LHCN-M2 (cell line): ENCODE results near the gene DNAH9. TPM values are rescaled to one million over a fixed set of nuclear protein-coding genes. Genes with fewer than 3 reads are reported as not detected.
"Not testable (repeated sequence)": the region's sequence is repeated elsewhere in the genome, so short reads cannot be mapped to it uniquely, and the experiment has no call there.

Source experiments
- DNase-seq: peaks from one replicate; pipeline ENCODE4 v3.0.0-alpha.2; 2012; ENCODE audit warnings: low read depth
- total RNA-seq: library from RNA; depleted of rRNA; stranded (reverse); fragments of >200 nt; gene quantifications from 2 replicates; pipeline ENCODE4 v1.2.3, GENCODE V29; 2014

Gene DNAH9
- total RNA-seq, 1 experiment from 2014 or later: 0.06 TPM

DNA sequence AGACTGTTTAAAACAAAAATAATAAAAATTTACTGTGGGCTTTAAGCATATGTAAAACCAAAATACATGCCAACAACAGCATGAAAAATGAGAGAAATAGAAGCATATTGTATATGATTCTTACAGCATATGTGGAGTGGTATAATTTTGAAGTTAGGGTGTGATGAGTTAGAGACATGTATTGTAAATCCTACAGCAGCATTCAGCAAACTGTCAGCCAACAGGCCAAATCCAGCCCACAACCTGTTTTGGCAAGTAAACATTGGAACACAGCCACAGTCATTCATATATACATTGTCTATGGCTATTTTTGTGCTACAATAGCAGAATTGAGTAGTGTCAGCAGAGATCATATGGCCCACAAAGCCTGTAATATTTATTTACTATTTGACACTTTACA is 356.7 kb downstream of the DNAH9 start:
- no peak for DNase-seq

DNA sequence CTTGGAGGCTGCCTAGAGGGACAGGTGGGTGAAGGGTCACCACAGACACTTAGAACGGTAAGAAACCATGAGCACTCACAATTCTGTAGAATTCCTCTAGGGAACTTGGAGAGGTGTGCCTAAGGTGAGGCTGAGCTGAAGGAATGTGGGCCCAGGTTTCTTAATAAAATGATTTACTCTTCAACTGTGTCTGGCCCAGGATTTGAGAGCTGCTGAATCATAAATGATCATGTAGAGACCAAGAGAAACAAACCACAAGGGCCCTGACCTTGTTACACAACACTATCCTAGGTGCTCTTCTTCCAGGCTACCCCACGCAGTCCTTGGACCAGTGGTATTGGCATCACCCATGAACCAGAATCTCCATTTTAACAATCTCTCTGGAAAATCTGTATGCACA is 371.3 kb downstream of the DNAH9 start:
- no peak for DNase-seq

DNA sequence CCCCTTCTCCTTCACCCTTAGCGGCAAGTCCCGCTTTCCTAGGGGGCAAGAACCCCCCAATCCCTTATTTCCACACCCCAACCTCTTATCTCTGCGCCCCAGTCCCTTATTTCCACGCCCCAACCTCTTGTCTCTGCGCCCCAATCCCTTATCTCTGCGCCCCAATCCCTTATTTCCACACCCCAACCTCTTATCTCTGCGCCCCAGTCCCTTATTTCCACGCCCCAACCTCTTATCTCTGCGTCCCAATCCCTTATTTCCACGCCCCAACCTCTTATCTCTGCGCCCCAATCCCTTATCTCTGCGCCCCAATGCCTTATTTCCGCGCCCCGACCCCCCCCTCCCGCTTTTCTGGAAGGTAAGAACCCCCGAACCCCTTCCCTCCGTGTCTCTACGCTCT is 374.5 kb downstream of the DNAH9 start:
- DNase-seq: not testable (repeated sequence)

DNA sequence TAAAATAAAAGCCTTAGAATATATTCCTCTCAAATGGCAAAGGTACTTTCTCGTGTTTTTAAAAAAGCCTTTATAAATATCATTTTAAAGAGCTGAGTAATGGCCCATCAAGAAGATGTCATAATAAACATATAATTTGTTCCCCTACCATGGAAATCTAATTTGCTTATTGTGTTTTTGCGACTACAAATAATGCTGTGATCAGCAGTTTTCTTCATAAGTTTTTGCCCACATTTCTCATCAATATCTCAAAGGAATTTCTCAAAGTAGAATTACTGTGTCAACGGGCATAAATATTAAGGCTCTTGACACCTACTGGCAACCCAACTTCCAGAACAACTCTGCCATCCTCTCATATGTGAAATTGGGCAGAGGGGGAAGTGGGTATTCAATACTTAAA is 381.5 kb downstream of the DNAH9 start:
- no peak for DNase-seq

DNA sequence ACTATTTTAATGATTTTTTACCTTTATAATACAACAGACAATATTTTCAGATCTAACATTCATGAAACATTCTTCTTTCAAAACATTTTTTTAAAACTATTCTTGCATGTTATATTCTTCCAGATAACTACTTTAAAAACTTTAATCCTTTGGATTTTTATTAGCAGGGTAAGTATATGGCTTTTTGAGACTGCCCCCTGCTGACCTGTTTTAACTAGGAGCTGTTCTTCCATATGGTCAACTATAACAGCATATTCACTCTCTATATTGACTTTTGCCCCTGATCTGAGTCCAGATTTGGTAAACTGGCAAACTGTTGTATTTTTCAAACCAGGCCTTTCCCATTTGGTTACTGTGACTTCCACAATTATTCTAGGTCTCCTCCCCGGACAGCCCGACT is 382.5 kb downstream of the DNAH9 start:
- DNase-seq: peak; percentile 3

DNA sequence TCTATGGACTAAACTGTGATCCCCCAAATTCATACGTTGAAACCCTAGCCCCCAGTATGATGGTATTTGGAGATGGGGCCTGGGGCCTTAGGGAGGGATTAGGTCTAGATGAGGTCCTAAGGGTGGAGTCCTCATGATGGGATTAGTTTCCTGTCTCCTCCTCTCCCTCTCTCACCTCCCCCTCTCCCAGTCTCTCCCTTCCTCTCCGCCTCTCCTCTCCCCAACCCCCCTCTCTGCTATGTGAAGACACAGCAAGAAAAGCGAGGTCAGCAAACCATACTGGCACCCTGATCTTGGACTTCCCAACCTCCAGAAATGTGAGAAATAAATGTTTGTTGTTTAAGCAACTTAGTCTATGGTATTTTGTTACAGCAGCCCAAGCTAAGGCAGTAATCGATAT is 383.6 kb downstream of the DNAH9 start:
- no peak for DNase-seq

DNA sequence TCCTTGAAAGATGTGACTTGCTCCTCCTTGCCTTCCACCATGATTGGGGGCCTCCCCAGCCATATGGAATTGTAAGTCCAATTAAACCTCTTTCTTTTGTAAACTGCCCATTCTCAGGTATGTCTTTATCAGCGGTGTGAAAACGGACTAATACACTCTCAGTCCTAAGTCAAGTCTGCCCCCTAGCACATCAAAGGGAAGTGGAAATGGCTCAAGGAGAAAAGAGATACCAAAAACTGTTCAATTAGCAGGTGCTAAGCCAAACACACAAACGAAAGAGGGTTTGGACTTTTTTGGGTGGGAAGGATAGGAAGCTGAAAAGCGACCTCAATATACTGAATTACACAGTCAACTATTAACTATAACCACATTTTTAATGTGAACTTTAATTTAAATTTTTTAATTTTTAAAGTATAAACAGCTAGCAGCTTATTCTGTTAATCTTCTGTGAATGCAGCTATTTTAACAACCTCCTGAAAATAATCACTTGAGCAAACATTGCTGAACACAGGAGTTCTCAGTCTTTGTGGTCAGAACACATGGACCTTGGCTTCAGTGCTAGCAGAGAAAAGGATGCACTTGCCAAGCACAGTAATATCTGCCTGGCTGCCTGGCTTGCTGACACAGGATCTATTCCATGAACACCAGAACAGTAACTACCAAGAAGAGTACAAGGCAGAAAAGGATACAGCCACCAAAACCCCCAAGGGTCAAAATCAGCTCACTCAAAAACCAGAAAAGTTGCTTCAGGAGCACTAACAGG is 388.1 kb downstream of the DNAH9 start:
- no peak for DNase-seq

DNA sequence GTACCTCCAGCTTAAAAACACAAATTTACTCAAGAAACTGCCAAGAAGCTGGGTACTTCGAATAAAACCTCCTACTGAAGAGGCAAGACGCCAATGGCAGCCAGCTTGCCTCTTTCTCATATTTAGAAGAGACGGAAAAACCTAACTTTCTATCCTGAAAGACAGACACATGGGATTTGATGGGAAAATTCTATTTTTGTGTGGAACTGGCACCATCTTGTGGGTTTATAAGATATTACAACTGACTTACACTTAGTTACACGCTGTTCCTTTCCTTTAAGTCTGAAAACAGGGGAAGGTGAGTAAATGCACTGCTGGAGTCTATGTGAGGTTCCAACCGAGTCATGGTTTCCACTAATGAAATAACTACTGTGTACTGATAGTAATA is 388.7 kb downstream of the DNAH9 start:
- peak; percentile 46 for DNase-seq

DNA sequence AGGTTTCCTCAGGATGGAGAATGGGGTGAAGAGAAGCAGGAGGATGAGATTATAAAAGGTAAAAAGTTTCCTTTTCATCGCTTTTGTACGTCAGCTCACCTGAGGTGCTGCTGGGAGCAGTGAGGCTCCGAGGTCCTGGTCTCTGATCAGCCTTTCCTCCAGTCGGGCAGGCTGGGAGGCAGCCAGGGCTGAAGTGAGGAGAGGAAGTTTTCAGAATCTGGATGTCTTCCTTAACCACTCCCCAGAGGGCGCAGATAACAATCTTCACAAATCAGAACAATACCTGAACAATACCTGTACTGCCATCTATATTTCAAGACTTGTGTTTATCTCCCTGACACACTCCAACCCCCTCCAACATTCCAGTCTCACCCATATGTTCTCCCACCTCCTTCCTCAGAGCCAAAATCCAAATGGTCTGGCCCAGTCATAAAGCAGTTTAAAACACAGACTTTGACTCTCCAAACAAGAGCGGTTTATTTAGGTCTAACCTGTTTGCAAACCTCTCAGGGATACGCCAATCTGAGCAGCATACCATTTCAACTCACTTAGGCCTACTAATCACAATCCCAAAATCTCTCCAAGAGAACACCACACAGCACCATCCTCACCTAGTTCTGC is 392.2 kb downstream of the DNAH9 start:
- no peak for DNase-seq

DNA sequence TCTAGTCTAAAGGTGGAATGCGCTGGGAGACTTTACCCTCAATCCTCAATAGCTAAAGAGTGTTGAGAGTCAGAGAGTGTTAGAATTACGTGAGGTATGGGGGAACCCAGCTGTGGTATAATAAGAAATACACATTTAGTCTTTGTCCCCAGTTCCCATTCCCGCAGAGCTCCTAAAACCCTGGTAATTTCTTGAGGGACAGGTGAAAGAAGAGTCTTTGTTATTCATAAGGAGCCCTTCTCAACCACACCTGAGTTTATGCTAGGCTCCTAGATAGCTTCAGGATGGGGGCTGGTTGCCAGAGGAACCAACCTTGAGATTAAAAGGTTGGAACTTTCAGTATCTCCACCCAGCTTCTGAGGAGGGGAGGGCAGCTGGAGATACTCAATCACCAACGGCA is 393.2 kb downstream of the DNAH9 start:
- no peak for DNase-seq

DNA sequence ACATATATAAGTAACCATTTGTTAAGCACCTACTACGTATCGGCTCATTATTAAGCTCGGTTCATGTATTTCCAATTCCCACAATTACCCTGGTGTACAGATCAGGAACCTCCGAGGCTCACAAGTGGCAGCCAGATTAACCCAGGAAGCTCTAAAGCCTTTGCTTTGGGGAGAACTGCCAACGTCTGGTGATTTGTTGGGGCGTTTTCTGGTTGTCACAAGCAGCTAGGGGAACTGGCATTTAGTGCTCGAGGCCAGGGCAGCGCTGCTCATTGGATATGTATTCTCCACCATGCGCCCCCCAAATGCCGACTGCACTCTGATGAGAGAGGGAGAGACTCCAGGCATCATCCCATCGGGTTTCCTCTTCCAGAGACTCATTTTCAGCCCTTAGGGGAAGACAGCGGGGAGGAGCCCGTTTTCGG is 398.5 kb downstream of the DNAH9 start:
- DNase-seq: peak; percentile 61

DNA sequence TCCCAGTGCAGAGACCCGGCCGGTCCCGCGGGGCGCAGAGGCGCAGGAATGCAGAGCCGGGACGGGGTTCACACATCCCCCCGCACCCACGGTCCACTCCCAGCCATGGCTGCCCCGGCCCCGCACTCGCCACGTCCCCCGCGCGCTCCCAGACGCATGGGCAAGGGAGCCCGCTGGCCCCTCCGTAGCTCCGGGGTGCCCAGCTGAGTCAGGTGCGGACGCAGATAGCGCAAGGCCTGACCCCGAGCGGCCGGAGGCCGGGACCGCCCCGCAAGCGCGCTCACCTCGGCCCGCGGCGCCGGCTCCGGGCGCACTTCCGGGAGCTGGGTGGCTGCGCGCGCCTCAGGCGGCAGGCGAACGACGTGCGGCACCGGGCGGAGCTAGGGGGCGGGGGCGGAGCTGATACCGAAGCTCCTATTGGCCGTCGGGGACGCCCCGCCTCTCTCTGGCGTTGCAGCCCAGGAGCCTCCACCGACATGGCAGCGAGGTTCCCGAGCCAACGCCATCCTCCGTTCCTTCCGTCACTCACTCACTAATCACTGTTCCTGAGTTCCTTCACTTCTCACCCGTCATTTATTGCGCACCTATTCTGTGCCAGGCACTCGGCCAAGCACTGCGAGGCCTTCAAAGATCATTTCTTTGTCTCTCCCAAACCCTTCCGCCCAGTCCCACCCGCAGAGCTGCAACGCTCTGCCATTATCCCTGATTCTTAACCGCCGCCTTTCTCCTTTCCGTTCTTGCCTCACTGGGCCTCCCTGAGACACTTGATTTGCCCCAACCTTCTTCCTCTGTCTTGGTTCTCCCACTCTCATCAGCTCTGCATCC is 399.1 kb downstream of the DNAH9 start, which contains the start of gene ZNF18:
ZNF18 (minus strand) TSS at position 329 of the 825 bp plus-strand sequence. CDS start 4,646 bp downstream, outside the sequence.
- DNase-seq: peak; percentile 89

DNA sequence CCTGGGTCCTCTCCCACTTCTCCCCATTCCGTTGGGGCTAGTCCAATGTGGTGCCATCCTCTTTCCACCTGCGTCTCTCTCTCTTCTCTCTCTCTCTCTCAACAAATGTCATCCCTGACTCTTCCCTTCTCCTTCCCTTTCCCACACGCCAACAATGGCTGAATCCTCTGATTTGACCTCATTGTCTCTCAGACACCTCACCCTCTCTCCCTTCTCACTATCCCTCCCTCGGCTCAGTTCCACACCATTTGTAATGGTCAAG is 399.6 kb downstream of the DNAH9 start:
- no peak for DNase-seq

DNA sequence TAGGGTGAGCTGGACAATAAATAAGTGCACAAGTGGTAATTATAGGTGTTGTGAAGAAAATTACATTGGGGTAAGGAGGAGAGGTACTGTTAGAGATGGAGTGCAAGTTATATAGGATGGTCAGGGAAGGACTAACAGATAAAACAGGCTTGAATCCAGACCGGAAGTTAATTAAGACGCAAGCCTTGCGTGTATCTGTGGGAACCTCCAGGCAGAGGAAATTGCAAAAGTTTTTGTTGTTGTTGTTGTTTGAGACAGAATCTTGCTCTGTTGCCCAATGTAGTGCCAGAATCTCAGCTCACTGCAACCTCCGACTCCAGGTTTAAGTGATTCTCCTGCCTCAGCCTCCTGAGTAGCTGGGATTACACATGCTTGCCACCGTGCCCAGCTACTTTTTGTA is 401.4 kb downstream of the DNAH9 start:
- no peak for DNase-seq

DNA sequence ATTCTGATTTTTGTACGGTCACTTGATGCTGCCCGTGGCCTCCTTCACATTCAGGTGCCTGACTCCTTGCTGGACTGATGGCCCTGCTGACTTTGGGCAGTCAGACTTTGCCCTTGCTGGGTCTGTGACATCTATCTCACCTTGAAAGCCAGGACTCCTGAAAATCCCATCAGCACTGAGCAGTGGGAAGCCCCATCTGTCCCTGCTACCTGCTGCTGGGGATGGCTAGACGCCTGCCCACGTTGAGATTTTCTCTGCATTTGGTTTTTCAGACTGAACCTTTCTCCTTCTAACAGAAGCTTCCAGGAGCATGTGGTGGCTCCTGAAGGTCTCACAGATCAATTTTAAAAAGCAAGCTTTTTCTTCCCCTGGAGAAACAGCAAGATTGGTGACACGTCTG is 409.2 kb downstream of the DNAH9 start:
- no peak for DNase-seq
